C4-2B (cell line): ENCODE results near the gene PHYKPL.

ENCODE experiments used
- CTCF ChIP-seq: fragments of 450-650 bp; conservative IDR thresholded peaks from 2 replicates; pipeline ENCODE4 v1.5.1; 2017; ENCODE audit warnings: mild to moderate bottlenecking
- ZFX ChIP-seq: fragments of 450-650 bp; IDR thresholded peaks from 2 replicates; pipeline ENCODE4 v1.6.1; 2017

GRCh38 chr5:178207917-178208280, 24.7 kb downstream of the PHYKPL start:
- no peak for TF ChIP-seq CTCF
- TF ChIP-seq ZFX = no peak
